Fibroblast of skin of left quadriceps (primary cell): ENCODE measurements around the gene KCNJ4.
"Not testable (repeated sequence)": the region's sequence is repeated elsewhere in the genome, so short reads cannot be mapped to it uniquely, and the experiment has no call there.

Source experiments
- DNase-seq, 2 experiments: peaks; one replicate each; pipeline ENCODE4 v3.0.0-alpha.2; 2013; ENCODE audit warnings: low read depth in 2 of 2

KCNJ4 gene

GRCh38 chr22:38386918-38387317 is 68.1 kb downstream of the KCNJ4 start:
- DNase-seq, result not testable (repeated sequence)

DNA sequence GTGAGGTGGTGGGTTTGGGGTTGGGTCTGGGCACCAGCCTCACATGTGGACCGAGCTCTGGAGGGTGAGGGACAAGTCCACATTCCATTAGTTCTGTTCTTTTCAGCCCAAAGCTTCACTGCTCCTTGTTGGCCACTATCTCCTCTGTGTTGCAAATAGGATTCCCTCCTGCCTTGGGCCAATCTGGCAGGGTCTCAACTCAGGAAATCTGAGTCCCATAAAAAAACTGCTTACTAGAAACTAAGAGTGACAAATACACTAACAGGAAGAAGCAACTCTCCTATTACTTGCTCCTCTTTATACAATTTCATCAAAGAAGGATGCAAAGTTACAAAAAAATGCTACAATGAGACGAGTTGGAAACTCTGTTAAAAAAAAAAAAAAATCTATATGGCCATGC is 71.6 kb downstream of the KCNJ4 start:
- no peak for DNase-seq

DNA sequence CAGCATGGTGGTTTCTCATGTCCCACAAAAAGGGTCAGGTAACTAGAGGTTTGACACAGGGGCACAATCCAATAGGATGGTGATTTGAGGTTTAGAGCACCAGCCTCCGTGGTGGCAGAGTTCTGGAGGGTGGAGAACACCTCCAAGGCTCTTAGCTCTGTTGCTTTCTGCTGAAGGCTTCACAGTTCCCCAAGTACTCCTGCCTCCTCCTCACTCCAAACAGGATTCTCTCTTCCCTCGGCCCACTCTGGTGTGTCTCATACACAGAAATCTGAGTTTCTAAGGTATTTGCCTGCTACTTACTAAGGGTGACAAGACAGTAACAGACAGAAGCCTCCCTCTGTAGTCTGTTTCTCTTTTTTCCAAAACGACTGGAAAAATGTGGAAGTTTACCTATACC is 73.6 kb downstream of the KCNJ4 start:
- DNase-seq, result not testable (repeated sequence)
